WTC11 (cell line): ENCODE results near the gene LRRC7. TPM values are rescaled to one million over a fixed set of nuclear protein-coding genes. Genes with fewer than 3 reads are reported as not detected.

Experiments
- ATAC-seq: fragments of 200-7000 bp; cut with Tn5 transposase; 2 replicates; pipeline ENCODE4 v1.10.0; 2021; ENCODE audit warnings: mild to moderate bottlenecking, moderate library complexity
- CTCF ChIA-PET: fragments of 300-600 bp; sonication (Branson Sonifier 250); formaldehyde crosslinking; loops from one replicate; lab custom pipeline; 2021; ENCODE audit warnings: antibody characterized with exemption; lab: Charles Lee
- POLR2A ChIA-PET: fragments of 350-600 bp; sonication (Branson Sonifier 250); formaldehyde crosslinking; loops from one replicate; lab custom pipeline; 2021; ENCODE audit warnings: antibody characterized with exemption; lab: Charles Lee
- DNase-seq: peaks from one replicate; pipeline ENCODE4 v3.0.0; 2021; ENCODE audit warnings: low spot score
- H3K27ac Mint-ChIP-seq: 2 replicates; pipeline ENCODE4 v1.8.0; 2021; ENCODE audit warnings: mixed read lengths
- H3K27me3 Mint-ChIP-seq: 2 replicates; pipeline ENCODE4 v1.8.0; 2021; ENCODE audit warnings: low read depth, mild to moderate bottlenecking, moderate library complexity, mixed read lengths
- H3K36me3 Mint-ChIP-seq: 2 replicates; pipeline ENCODE4 v1.8.0; 2021; ENCODE audit warnings: mixed read lengths
- H3K4me1 Mint-ChIP-seq: 2 replicates; pipeline ENCODE4 v1.8.0; 2022; ENCODE audit warnings: mixed read lengths
- H3K4me3 Mint-ChIP-seq: 2 replicates; pipeline ENCODE4 v1.8.0; 2021; ENCODE audit warnings: mild to moderate bottlenecking, moderate library complexity, mixed read lengths
- H3K9me3 Mint-ChIP-seq: 2 replicates; pipeline ENCODE4 v1.8.0; 2021; ENCODE audit warnings: mixed read lengths
- E2F1 ChIP-seq: sonication (generic); formaldehyde crosslinking; IDR thresholded peaks from 2 replicates; pipeline ENCODE4 v1.8.0; 2022; ENCODE audit warnings: mild to moderate bottlenecking, missing genetic modification reagents
- E2F5 ChIP-seq: sonication (generic); formaldehyde crosslinking; IDR thresholded peaks from 2 replicates; pipeline ENCODE4 v1.8.1; 2022; ENCODE audit warnings: mild to moderate bottlenecking, moderate library complexity, missing genetic modification reagents
- ERG ChIP-seq: fragments of 250-450 bp; sonication (Bioruptor Pico); IDR thresholded peaks from 2 replicates; pipeline ENCODE4 v1.8.0; 2021; ENCODE audit warnings: mild to moderate bottlenecking
- FOXK1 ChIP-seq: sonication (generic); formaldehyde crosslinking; IDR thresholded peaks from 2 replicates; pipeline ENCODE4 v1.8.0; 2022; ENCODE audit warnings: mild to moderate bottlenecking, moderate library complexity, missing genetic modification reagents
- HMGA2 ChIP-seq: fragments of 250-450 bp; sonication (Bioruptor Pico); IDR thresholded peaks from 2 replicates; pipeline ENCODE4 v1.4.0; 2021; ENCODE audit warnings: mild to moderate bottlenecking, moderate library complexity
- HMGXB4 ChIP-seq: sonication (generic); formaldehyde crosslinking; IDR thresholded peaks from 2 replicates; pipeline ENCODE4 v1.8.1; 2023; ENCODE audit warnings: mild to moderate bottlenecking, moderate library complexity, missing genetic modification reagents
- IRF1 ChIP-seq: sonication (generic); formaldehyde crosslinking; IDR thresholded peaks from 2 replicates; pipeline ENCODE4 v1.8.0; 2023; ENCODE audit warnings: missing genetic modification reagents
- NFATC4 ChIP-seq: fragments of 250-450 bp; sonication (Bioruptor Pico); IDR thresholded peaks from 2 replicates; pipeline ENCODE4 v1.9.0; 2021; ENCODE audit warnings: mild to moderate bottlenecking
- NFE2L1 ChIP-seq: sonication (generic); formaldehyde crosslinking; IDR thresholded peaks from 2 replicates; pipeline ENCODE4 v1.8.1; 2023; ENCODE audit warnings: missing genetic modification reagents
- NR1H2 ChIP-seq: sonication (generic); formaldehyde crosslinking; IDR thresholded peaks from 2 replicates; pipeline ENCODE4 v1.9.0; 2021; ENCODE audit warnings: mild to moderate bottlenecking, moderate library complexity, missing genetic modification reagents
- NR2C2 ChIP-seq: sonication (generic); formaldehyde crosslinking; IDR thresholded peaks from 2 replicates; pipeline ENCODE4 v1.8.0; 2022; ENCODE audit warnings: mild to moderate bottlenecking, missing genetic modification reagents
- USF1 ChIP-seq: sonication (generic); formaldehyde crosslinking; IDR thresholded peaks from 2 replicates; pipeline ENCODE4 v1.8.0; 2022; ENCODE audit warnings: mild to moderate bottlenecking, missing genetic modification reagents
- ZBTB21 ChIP-seq: sonication (generic); formaldehyde crosslinking; IDR thresholded peaks from 2 replicates; pipeline ENCODE4 v1.8.1; 2023; ENCODE audit warnings: mild to moderate bottlenecking, missing genetic modification reagents, borderline replicate concordance
- ZNF263 ChIP-seq: sonication (generic); formaldehyde crosslinking; IDR thresholded peaks from 2 replicates; pipeline ENCODE4 v1.8.1; 2022; ENCODE audit warnings: low read depth, mild to moderate bottlenecking, moderate library complexity, missing genetic modification reagents
- ZNF317 ChIP-seq: sonication (generic); formaldehyde crosslinking; IDR thresholded peaks from 2 replicates; pipeline ENCODE4 v1.8.1; 2023; ENCODE audit warnings: low read depth, mild to moderate bottlenecking, moderate library complexity, missing genetic modification reagents, borderline replicate concordance
- ZNF425 ChIP-seq: fragments of 250-450 bp; sonication (Bioruptor Pico); conservative IDR thresholded peaks from 2 replicates; pipeline ENCODE4 v1.9.0; 2021; ENCODE audit warnings: mild to moderate bottlenecking
- total RNA-seq: library from RNA; stranded (reverse); gene quantifications from 3 replicates; pipeline ENCODE4 v1.2.3, GENCODE V29; 2021
- TF ChIP-seq, protein P1 (sequence below): fragments of 250-450 bp; sonication (Bioruptor Pico); IDR thresholded peaks from 2 replicates; pipeline ENCODE4 v1.9.0; 2021; ENCODE audit warnings: mild to moderate bottlenecking, borderline replicate concordance

LRRC7 gene
- total RNA-seq, 1 experiment from 2014 or later: not detected

DNA sequence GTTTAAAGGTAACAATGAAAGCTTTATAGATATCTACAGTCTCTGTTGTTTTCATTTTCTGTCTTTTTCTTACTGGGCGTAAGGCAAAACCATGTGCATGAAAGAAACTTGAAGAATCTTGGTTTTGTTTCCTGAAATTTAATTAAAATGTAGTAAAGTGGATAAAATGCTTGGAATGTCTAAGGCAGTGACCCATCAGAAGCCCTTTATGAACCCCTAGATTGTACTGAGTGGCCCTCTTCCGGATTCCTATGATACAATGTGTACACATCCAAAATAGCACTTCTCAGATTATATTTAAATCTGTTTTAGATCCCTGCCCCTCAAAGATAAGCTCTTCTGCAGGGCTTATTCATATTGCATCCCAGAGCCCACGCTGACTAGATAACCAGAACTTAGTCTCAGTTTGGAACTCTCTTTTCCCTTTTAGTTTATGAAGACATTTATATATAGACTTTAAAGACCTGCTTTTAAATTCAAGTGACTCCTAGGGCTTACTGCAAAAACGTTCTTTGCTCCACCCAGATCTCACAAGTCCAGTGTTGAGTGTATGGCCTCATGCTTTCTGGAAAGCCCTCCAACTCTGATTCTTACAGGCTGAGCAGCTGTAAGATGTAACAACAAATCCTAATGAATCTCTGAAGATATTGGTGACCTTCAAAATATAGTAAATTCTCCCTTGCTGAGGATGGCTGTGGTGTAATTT lies 142.9 kb downstream of the LRRC7 start:
- Mint-ChIP-seq H3K9me3 (no peaks in the 10 kb centered on the region), H3K27ac (no peak overlapping the region), H3K4me3 (no peak overlapping the region), H3K36me3 (no peaks in the 10 kb centered on the region), H3K4me1 (no peaks in the 10 kb centered on the region), H3K27me3 (no peaks in the 10 kb centered on the region)
- no peak for DNase-seq
- CTCF ChIA-PET: no interaction called here
- TF ChIP-seq IRF1 (CRISPR knock-in tag) (no peak), E2F1 (no peak), NFATC4 (CRISPR knock-in tag) (no peak), ZBTB21 (no peak), HMGXB4 (CRISPR knock-in tag) (no peak), ZNF425 (CRISPR knock-in tag) (no peak), NR1H2 (no peak), ZNF263 (CRISPR knock-in tag) (no peak), FOXK1 (no peak), NFE2L1 (CRISPR knock-in tag) (no peak), USF1 (no peak), HMGA2 (CRISPR knock-in tag) (no peak), NR2C2 (CRISPR knock-in tag) (no peak), ERG (no peak), E2F5 (no peak), ZNF317 (CRISPR knock-in tag) (no peak)
- TF ChIP-seq, protein P1, sequence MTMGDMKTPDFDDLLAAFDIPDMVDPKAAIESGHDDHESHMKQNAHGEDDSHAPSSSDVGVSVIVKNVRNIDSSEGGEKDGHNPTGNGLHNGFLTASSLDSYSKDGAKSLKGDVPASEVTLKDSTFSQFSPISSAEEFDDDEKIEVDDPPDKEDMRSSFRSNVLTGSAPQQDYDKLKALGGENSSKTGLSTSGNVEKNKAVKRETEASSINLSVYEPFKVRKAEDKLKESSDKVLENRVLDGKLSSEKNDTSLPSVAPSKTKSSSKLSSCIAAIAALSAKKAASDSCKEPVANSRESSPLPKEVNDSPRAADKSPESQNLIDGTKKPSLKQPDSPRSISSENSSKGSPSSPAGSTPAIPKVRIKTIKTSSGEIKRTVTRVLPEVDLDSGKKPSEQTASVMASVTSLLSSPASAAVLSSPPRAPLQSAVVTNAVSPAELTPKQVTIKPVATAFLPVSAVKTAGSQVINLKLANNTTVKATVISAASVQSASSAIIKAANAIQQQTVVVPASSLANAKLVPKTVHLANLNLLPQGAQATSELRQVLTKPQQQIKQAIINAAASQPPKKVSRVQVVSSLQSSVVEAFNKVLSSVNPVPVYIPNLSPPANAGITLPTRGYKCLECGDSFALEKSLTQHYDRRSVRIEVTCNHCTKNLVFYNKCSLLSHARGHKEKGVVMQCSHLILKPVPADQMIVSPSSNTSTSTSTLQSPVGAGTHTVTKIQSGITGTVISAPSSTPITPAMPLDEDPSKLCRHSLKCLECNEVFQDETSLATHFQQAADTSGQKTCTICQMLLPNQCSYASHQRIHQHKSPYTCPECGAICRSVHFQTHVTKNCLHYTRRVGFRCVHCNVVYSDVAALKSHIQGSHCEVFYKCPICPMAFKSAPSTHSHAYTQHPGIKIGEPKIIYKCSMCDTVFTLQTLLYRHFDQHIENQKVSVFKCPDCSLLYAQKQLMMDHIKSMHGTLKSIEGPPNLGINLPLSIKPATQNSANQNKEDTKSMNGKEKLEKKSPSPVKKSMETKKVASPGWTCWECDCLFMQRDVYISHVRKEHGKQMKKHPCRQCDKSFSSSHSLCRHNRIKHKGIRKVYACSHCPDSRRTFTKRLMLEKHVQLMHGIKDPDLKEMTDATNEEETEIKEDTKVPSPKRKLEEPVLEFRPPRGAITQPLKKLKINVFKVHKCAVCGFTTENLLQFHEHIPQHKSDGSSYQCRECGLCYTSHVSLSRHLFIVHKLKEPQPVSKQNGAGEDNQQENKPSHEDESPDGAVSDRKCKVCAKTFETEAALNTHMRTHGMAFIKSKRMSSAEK (CRISPR knock-in tag): no peak
- POLR2A ChIA-PET: no interaction called here
- no peak for ATAC-seq
